Ureter (tissue), 1 donor: ENCODE measurements around the gene NOS1AP. TPM values are rescaled to one million over a fixed set of nuclear protein-coding genes. Genes with fewer than 3 reads are reported as not detected.
"Not testable (repeated sequence)": the region's sequence is repeated elsewhere in the genome, so short reads cannot be mapped to it uniquely, and the experiment has no call there.

Experiments
- DNase-seq: peaks from one replicate; pipeline ENCODE4 v3.0.0-alpha.2; 2020; ENCODE audit warnings: low spot score
- total RNA-seq: library from RNA; stranded (reverse); gene quantifications from one replicate; pipeline ENCODE4 v1.2.4, GENCODE V29; 2023
- donor health status: DM: yes; HTN: yes; CAD: no.

Gene NOS1AP
- total RNA-seq, 1 donor from 2014 or later: 7.0 TPM

GRCh38 chr1:162192763-162193162 lies 123.3 kb downstream of the NOS1AP start:
- DNase-seq: no peak

GRCh38 chr1:162193221-162193620 lies 123.7 kb downstream of the NOS1AP start:
- DNase-seq: no peak

- no peak for DNase-seq
These were observed 124.3 kb downstream of the NOS1AP start for GRCh38 chr1:162193815-162194214.

- DNase-seq: no peak
These were observed 126.1 kb downstream of the NOS1AP start for GRCh38 chr1:162195567-162195966.

- DNase-seq: no peak
These were observed 126.9 kb downstream of the NOS1AP start for GRCh38 chr1:162196387-162196786.

- DNase-seq: no peak
These were observed 127.6 kb downstream of the NOS1AP start for GRCh38 chr1:162197041-162197531.

GRCh38 chr1:162197615-162198421 lies 128.3 kb downstream of the NOS1AP start:
- DNase-seq: no peak

- no peak for DNase-seq
These were observed 130.8 kb downstream of the NOS1AP start for GRCh38 chr1:162200096-162200847.

- DNase-seq: not testable (repeated sequence)
These were observed 131.6 kb downstream of the NOS1AP start for GRCh38 chr1:162201062-162201461.

- no peak for DNase-seq
These were observed 134.8 kb downstream of the NOS1AP start for GRCh38 chr1:162204129-162204822.

- DNase-seq: no peak
These were observed 135.3 kb downstream of the NOS1AP start for GRCh38 chr1:162204823-162205155.

GRCh38 chr1:162206300-162206699 lies 136.8 kb downstream of the NOS1AP start:
- no peak for DNase-seq

- peak; percentile 65 for DNase-seq
These were observed 137.5 kb downstream of the NOS1AP start for GRCh38 chr1:162206749-162207635.

- no peak for DNase-seq
These were observed 138.4 kb downstream of the NOS1AP start for GRCh38 chr1:162207862-162208261.

GRCh38 chr1:162210196-162210595 lies 140.7 kb downstream of the NOS1AP start:
- no peak for DNase-seq

GRCh38 chr1:162212713-162213112 lies 143.2 kb downstream of the NOS1AP start:
- no peak for DNase-seq

GRCh38 chr1:162213281-162213912 lies 143.9 kb downstream of the NOS1AP start:
- peak; percentile 74 for DNase-seq

GRCh38 chr1:162214202-162214601 lies 144.7 kb downstream of the NOS1AP start:
- DNase-seq: no peak

- DNase-seq: peak; percentile 55
These were observed 146.4 kb downstream of the NOS1AP start for GRCh38 chr1:162215902-162216301.

- DNase-seq: no peak
These were observed 147.1 kb downstream of the NOS1AP start for GRCh38 chr1:162216604-162217003.

GRCh38 chr1:162217706-162218105 lies 148.2 kb downstream of the NOS1AP start:
- no peak for DNase-seq
